ENCODE data around the gene KIF21B. TPM values are rescaled to one million over a fixed set of nuclear protein-coding genes. Genes with fewer than 3 reads are reported as not detected.
"Not testable (repeated sequence)": the region's sequence is repeated elsewhere in the genome, so short reads cannot be mapped to it uniquely, and the experiment has no call there.

The KIF21B gene
- total RNA-seq, 6 experiments from 2014 or later = not detected

DNA sequence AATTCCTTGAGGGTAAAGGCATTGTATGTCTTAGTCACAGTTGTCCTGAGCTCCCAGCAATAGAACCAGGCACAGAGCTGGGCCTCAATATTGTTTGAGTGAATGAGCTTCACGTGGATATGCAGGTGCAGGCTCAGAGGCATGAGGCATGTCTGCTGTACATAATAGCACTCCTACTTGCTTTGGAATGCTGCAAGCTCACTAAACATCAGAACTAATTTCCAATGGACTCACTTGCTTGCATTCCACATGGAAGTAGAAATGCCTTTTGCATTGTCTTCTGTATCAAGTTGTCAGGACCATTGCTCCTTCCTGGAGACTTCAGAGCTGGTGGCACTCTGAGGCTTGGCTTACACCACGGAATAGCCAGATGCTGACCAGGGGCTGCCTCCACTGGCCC is 91.7 kb downstream of the KIF21B start:
- Mint-ChIP-seq H3K4me3 (no peak overlapping the region), H3K9me3 (peaks cover 5% of the 10 kb centered on the region; the same call in 1 of the 2 replicates), H3K27ac (no peak overlapping the region), H3K4me1 (ENCODE audit: low read depth) (no peaks in the 10 kb centered on the region), H3K36me3 (ENCODE audit: low read depth) (peaks cover 6% of the 10 kb centered on the region; the same call in 1 of the 2 replicates), H3K27me3 (ENCODE audit: insufficient read depth) (peaks cover 48% of the 10 kb centered on the region)
- no peak for DNase-seq
- TF ChIP-seq CTCF (IDR thresholded peaks at IDR 0.05) = no peak

DNA sequence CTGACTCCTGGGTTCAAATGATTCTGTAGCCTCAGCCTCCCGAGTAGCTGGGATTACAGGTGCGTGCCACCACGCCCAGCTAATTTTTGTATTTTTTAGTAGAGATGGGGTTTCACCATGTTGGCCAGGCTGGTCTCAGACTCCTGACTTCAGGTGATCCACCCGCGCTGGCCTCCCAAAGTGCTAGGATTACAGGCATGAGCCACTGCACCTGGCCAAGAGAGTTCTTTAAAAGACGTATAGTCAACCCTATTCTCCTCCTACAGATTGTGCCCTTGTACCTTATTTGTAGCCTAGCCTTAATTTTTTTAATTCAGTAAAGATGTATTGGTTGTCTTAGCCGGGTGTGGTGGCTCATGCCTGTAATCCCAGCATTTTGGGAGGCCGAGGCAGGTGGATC is 93.2 kb downstream of the KIF21B start:
- not testable (repeated sequence) for H3K4me1 Mint-ChIP-seq (ENCODE audit: low read depth); H3K27ac Mint-ChIP-seq; H3K36me3 Mint-ChIP-seq (ENCODE audit: low read depth); DNase-seq; H3K9me3 Mint-ChIP-seq; H3K4me3 Mint-ChIP-seq
- peaks cover 42% of the 10 kb centered on the region for H3K27me3 Mint-ChIP-seq (ENCODE audit: insufficient read depth)

GRCh38 chr1:200929530-200930278 is 93.8 kb downstream of the KIF21B start:
- H3K27ac Mint-ChIP-seq = no peak overlapping the region
- no peak for DNase-seq
- no peak for TF ChIP-seq CTCF (IDR thresholded peaks at IDR 0.05)
- peaks cover 38% of the 10 kb centered on the region for H3K27me3 Mint-ChIP-seq (ENCODE audit: insufficient read depth)
- no peak overlapping the region for H3K4me3 Mint-ChIP-seq
- no peaks in the 10 kb centered on the region for H3K4me1 Mint-ChIP-seq (ENCODE audit: low read depth)
- peaks cover 6% of the 10 kb centered on the region; the same call in 1 of the 2 replicates for H3K36me3 Mint-ChIP-seq (ENCODE audit: low read depth)
- peaks cover 5% of the 10 kb centered on the region; the same call in 1 of the 2 replicates for H3K9me3 Mint-ChIP-seq

GRCh38 chr1:200925831-200926230 is 97.7 kb downstream of the KIF21B start:
- TF ChIP-seq CTCF (IDR thresholded peaks at IDR 0.05) = no peak
- H3K9me3 Mint-ChIP-seq = no peaks in the 10 kb centered on the region; the same call in 1 of the 2 replicates

GRCh38 chr1:200923601-200924000 is 99.9 kb downstream of the KIF21B start:
- H3K36me3 Mint-ChIP-seq (ENCODE audit: low read depth) = no peaks in the 10 kb centered on the region
- TF ChIP-seq CTCF (IDR thresholded peaks at IDR 0.05) = no peak
- no peaks in the 10 kb centered on the region for H3K4me1 Mint-ChIP-seq (ENCODE audit: low read depth)
- DNase-seq = no peak
- H3K4me3 Mint-ChIP-seq = no peak overlapping the region
- no peak overlapping the region for H3K27ac Mint-ChIP-seq
- peaks cover 27% of the 10 kb centered on the region for H3K27me3 Mint-ChIP-seq (ENCODE audit: insufficient read depth)
- H3K9me3 Mint-ChIP-seq = no peaks in the 10 kb centered on the region

More at GRCh38 chr1:200925831-200926230, 97.7 kb downstream of the KIF21B start:
- no peak overlapping the region for H3K4me3 Mint-ChIP-seq
- no peak overlapping the region for H3K27ac Mint-ChIP-seq
- no peaks in the 10 kb centered on the region for H3K4me1 Mint-ChIP-seq (ENCODE audit: low read depth)
- DNase-seq = peak; percentile 10
- H3K36me3 Mint-ChIP-seq (ENCODE audit: low read depth) = peaks cover under 1% of the 10 kb centered on the region; the same call in 1 of the 2 replicates
- H3K27me3 Mint-ChIP-seq (ENCODE audit: insufficient read depth) = peaks cover 45% of the 10 kb centered on the region

DNA sequence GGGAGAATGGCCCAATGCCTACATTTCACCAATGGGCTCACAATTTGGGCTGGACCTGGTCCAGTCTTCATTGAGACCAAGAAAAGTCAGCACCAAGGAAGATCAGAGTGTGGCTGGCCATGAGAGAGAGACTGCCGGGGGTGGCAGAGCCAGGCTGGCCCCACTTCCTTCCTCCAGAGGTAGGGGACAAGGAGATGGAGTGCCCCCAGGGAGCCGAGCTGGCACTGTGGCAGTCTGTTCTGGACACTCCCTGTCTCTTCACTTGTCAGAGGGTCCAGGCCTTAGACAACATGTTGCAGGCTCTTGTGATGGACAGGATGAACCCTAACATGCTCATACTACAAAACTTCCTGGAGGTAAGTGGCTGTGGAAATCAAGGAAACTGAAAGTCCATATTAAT is 101.1 kb downstream of the KIF21B start:
- H3K4me1 Mint-ChIP-seq (ENCODE audit: low read depth) = no peaks in the 10 kb centered on the region
- H3K4me3 Mint-ChIP-seq = no peak overlapping the region
- peaks cover 21% of the 10 kb centered on the region for H3K27me3 Mint-ChIP-seq (ENCODE audit: insufficient read depth)
- TF ChIP-seq CTCF (IDR thresholded peaks at IDR 0.05) = no peak
- H3K36me3 Mint-ChIP-seq (ENCODE audit: low read depth) = no peaks in the 10 kb centered on the region
- no peak for DNase-seq
- H3K27ac Mint-ChIP-seq = no peak overlapping the region
- H3K9me3 Mint-ChIP-seq = no peaks in the 10 kb centered on the region

All from HFFc6 (cell line).